GM06990 (cell line): ENCODE measurements around the gene ABR.

Source experiments
- DNase-seq: peaks from one replicate; pipeline ENCODE4 v3.0.0-alpha.2; 2011; ENCODE audit not compliant: insufficient read length; ENCODE audit errors: extremely low read depth
- H3K27me3 ChIP-seq: replicated peaks from 2 replicates; pipeline ENCODE4 v1.6.0; 2011; ENCODE audit warnings: low read length; ENCODE audit not compliant: control insufficient read depth, insufficient read depth
- H3K36me3 ChIP-seq: 2 replicates; pipeline ENCODE4 v1.5.1; 2011; ENCODE audit warnings: low read length; ENCODE audit not compliant: control insufficient read depth, insufficient read depth
- H3K4me3 ChIP-seq: replicated peaks from 2 replicates; pipeline ENCODE4 v1.5.1; 2011; ENCODE audit warnings: low read depth, mild to moderate bottlenecking, control low read depth, low read length
- TF ChIP-seq, protein P1 (sequence below): IDR thresholded peaks from 2 replicates; pipeline ENCODE4 v1.5.1; 2011; ENCODE audit warnings: low read length, control low read depth, mild to moderate bottlenecking, inconsistent platforms; ENCODE audit not compliant: insufficient read depth, poor library complexity, severe bottlenecking

ABR gene

DNA sequence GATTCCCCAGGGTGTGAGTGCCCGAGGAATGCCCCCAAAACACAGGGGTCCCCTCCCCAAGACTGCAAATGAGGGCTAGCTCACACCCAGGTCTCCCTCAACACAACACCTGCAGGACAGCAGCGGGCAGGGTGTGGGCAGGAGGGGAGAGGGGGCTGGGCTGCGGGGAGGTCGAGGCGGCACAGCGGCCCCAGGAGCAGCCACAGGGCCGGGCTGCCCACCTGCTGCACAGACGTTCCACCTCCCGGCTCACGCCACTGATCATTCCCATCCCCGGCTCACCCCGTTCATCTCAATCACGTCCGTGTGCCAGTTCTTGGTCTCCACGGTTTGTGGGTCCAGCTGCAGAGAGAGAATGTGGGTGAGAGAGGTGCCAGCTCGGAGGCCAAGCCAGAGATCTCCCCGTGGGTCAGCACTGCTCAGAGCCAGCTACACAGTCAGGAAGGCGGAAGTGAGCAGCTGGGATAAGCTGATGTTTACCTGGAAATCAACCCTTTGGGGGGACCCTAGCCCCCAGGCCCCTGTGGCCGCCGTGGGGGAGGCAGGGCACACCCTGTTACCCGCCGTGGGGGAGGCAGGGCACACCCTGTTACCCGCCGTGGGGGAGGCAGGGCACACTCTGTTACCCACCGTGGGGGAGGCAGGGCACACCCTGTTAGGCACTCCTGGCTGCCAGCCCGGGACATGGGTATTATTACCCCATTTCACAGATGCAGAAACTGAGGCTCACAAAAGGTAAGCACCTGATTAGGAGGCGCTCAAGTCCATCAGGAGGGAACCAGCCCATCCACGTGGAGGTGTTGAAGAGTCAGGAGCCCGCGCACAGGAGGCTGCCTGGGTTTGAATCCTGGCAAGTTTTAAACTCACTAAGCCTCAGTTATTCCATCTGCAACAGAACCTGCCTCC is 166.7 kb downstream of the ABR start:
- TF ChIP-seq, protein P1, sequence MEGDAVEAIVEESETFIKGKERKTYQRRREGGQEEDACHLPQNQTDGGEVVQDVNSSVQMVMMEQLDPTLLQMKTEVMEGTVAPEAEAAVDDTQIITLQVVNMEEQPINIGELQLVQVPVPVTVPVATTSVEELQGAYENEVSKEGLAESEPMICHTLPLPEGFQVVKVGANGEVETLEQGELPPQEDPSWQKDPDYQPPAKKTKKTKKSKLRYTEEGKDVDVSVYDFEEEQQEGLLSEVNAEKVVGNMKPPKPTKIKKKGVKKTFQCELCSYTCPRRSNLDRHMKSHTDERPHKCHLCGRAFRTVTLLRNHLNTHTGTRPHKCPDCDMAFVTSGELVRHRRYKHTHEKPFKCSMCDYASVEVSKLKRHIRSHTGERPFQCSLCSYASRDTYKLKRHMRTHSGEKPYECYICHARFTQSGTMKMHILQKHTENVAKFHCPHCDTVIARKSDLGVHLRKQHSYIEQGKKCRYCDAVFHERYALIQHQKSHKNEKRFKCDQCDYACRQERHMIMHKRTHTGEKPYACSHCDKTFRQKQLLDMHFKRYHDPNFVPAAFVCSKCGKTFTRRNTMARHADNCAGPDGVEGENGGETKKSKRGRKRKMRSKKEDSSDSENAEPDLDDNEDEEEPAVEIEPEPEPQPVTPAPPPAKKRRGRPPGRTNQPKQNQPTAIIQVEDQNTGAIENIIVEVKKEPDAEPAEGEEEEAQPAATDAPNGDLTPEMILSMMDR, result no peak
- Histone ChIP-seq H3K27me3 (no peaks in the 10 kb centered on the region), H3K36me3 (peaks cover 26% of the 10 kb centered on the region), H3K4me3 (no peak overlapping the region)
- DNase-seq, result no peak

DNA sequence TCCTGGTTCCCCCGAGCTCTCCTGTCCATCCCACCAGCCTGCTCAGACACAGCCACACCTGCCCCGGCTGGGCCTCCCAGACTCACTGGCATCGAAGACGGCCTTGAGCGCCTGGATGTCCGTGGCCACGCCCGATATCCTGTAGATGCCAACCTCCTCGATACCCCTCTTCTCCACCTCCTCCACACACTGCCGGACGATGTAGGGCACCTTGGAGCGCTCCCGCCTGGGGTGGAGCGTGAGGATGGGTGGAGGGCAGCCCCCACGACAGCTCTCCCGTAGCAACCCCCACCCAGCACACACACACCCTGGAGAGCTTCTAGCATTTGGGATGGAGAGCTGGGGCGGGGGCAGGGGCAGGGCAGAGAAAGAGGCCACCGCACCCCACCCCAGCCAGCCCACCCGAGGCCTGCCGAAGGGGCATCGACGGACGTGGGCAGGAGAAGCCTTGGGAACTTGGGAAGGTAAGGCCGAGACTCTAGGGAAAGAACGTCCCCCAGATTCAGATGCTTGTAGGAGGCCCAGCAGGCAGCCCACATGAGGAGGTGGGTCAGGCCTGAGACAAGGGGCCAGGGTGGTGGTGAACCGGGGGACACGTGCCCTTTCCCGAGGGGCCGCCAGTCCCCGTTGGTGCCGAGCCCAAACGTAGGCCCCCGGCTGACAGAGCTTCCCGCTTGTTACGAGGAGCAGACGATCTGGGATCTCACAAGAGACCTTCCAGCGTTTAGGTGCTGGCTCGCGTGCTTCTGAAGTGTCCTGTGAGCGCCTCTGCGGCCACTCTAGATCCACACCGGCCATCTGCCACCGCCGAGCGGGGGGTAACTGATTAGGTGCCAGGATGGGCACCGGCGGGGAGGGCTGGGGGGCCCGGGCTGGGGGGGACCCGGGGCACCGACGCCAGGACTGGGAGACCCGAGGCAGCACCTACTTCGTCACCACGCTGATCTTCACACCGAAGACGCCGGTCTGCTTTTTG is 167.7 kb downstream of the ABR start:
- H3K4me3 ChIP-seq, result no peak overlapping the region
- H3K27me3 ChIP-seq, result no peaks in the 10 kb centered on the region
- H3K36me3 ChIP-seq, result peaks cover 31% of the 10 kb centered on the region
- no peak for DNase-seq
- TF ChIP-seq, protein P1, result no peak

DNA sequence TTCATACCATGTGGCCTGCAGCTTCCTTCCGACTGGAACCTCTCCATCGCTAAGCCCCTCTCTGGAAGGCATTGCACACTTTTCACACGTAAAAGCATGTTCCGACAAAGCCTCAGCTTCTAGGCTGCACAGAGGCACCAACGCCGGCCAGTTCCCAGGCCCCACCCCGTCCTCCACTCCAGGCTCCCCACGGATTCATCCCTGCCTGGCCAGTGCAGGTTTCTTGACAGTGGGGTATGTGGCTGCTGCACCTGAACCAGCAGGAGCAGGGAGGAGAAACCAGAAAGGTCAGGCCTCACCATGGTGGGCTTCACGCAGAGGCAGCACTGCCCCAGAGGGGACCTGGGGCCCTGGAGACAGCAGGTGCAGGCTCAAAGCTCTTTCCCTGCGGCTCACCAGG is 168.6 kb downstream of the ABR start:
- H3K36me3 ChIP-seq, result peaks cover 34% of the 10 kb centered on the region
- no peak overlapping the region for H3K4me3 ChIP-seq
- H3K27me3 ChIP-seq, result no peaks in the 10 kb centered on the region
- no peak for DNase-seq
- TF ChIP-seq, protein P1, result no peak

DNA sequence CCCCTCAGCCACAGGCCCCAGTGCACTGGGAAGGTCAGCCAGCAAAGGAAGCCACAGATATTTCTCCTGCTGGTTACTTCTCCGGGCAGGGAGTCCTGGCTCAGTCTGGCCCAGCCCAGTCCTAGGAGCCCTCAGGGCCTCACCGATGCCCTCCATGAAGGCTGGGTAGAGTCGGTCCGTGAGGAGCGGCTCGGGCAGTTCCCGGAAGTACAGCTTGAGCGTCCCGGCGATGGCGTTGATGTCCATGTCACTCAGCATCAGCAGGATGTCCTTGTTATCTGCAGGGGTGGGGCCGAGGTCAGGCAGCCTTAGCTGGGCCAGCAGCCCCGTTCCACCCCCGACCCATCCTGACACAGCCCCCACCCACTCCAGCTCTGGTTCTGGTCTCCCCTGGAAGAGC is 169.2 kb downstream of the ABR start:
- Histone ChIP-seq H3K36me3 (peaks cover 39% of the 10 kb centered on the region), H3K4me3 (no peak overlapping the region), H3K27me3 (no peaks in the 10 kb centered on the region)
- DNase-seq, result no peak
- TF ChIP-seq, protein P1, result no peak

DNA sequence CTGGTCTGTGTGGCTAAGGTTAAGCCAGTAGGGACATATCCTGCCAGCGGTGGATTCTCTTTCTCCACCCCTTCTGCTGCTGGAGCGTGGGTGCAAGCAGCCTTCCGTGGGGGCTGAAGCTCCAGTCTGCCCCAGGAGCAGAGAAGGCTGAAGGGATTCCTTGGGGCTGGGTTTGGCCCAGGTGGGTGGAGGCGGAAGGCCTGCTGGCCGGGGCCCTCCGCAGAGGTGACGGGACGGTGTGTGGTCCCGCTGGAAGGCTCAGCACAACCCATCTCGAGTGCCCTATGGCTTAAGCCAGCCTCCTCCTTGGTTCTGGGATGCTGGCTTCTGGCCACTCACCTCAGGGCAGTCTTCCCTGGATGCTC is 169.7 kb downstream of the ABR start:
- H3K36me3 ChIP-seq, result peaks cover 41% of the 10 kb centered on the region
- TF ChIP-seq, protein P1, result no peak
- DNase-seq, result no peak

More for the DNA sequence above, 169.7 kb downstream of the ABR start:
- no peaks in the 10 kb centered on the region for H3K27me3 ChIP-seq
- H3K4me3 ChIP-seq, result no peak overlapping the region
